Loucy (cell line): ENCODE measurements around the gene GRB14.

ENCODE experiments used
- EZH2phosphoT487 ChIP-seq: fragments of 200-600 bp; IDR thresholded peaks from 2 replicates; pipeline ENCODE4 v1.6.1; 2018; ENCODE audit warnings: antibody characterized with exemption, mild to moderate bottlenecking, moderate library complexity, borderline replicate concordance
- TF ChIP-seq, protein P1 (sequence below): fragments of 200-600 bp; sonication (generic); conservative IDR thresholded peaks from 2 replicates; pipeline ENCODE4 v1.5.1; 2014; ENCODE audit warnings: mild to moderate bottlenecking, antibody characterized with exemption, low read length

DNA sequence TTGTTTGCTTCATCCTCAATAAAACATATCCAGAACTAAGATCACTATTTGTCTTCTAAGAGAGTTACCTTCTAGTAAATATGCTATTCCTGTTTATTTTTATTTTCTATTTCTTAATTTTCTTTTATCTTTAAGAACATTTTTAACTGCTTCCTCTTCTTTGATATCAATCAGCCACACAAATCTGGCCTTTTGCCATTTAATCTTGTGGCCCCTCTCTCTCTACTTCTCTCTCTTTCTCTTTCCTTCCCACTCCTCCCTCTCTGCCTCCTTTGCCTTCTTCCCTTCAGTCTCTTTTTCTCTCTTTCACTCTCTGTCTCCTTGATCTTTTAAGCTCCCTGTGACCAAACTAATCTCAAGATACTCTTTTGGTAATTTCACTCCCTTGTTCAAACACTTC, 108.4 kb downstream of the GRB14 start:
- TF ChIP-seq, protein P1, sequence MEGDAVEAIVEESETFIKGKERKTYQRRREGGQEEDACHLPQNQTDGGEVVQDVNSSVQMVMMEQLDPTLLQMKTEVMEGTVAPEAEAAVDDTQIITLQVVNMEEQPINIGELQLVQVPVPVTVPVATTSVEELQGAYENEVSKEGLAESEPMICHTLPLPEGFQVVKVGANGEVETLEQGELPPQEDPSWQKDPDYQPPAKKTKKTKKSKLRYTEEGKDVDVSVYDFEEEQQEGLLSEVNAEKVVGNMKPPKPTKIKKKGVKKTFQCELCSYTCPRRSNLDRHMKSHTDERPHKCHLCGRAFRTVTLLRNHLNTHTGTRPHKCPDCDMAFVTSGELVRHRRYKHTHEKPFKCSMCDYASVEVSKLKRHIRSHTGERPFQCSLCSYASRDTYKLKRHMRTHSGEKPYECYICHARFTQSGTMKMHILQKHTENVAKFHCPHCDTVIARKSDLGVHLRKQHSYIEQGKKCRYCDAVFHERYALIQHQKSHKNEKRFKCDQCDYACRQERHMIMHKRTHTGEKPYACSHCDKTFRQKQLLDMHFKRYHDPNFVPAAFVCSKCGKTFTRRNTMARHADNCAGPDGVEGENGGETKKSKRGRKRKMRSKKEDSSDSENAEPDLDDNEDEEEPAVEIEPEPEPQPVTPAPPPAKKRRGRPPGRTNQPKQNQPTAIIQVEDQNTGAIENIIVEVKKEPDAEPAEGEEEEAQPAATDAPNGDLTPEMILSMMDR, result no peak
- no peak for TF ChIP-seq EZH2phosphoT487
